GM12878 (cell line): ENCODE data around the gene CFAP92. TPM values are rescaled to one million over a fixed set of nuclear protein-coding genes. Genes with fewer than 3 reads are reported as not detected.
A peak's percentile ranks its signal among the peaks of the same experiment; 100 is the strongest.

Experiments
- ATAC-seq: fragments of 200-7000 bp; cut with Tn5 transposase; 3 replicates; pipeline ENCODE4 v1.9.1; 2020; ENCODE audit warnings: mild to moderate bottlenecking, moderate library complexity
- BruUV-seq: library from RNA; stranded (reverse); fragments of 400-500 nt; replicated peaks from 2 replicates; lab custom pipeline; 2021; lab: Mats Ljungman, UMichigan
- CTCF ChIA-PET: fragments of 300-600 bp; sonication (Branson Sonifier 250); formaldehyde crosslinking; extraction: SDS; loops from one replicate; lab custom pipeline; 2021; ENCODE audit warnings: inconsistent platforms; lab: Yijun Ruan, JAX
- POLR2A ChIA-PET: fragments of 350-600 bp; formaldehyde crosslinking; extraction: SDS; loops from one replicate; lab custom pipeline; 2021; ENCODE audit warnings: inconsistent platforms; lab: Charles Lee
- RAD21 ChIA-PET: fragments of 300-600 bp; sonication (Branson Sonifier 250); formaldehyde crosslinking; loops from one replicate; lab custom pipeline; 2023; ENCODE audit warnings: antibody characterized with exemption; ENCODE audit not compliant: unreplicated experiment; lab: Charles Lee
- SMC1A ChIA-PET: fragments of 300-600 bp; sonication (Branson Sonifier 250); formaldehyde crosslinking; loops from one replicate; lab custom pipeline; 2023; ENCODE audit not compliant: unreplicated experiment, uncharacterized antibody; lab: Charles Lee
- DNase-seq: peaks from one replicate; pipeline ENCODE4 v3.0.0-alpha.2; 2011; ENCODE audit warnings: low read depth, low spot score
- FAIRE-seq: peaks from 3 replicates; lab custom pipeline; 2011; peaks lifted over from hg19 to GRCh38; lab: Jason Lieb, UNC
- H2AFZ ChIP-seq: 2 replicates; pipeline ENCODE4 v1.6.0; 2011; ENCODE audit warnings: low read depth, low read length, control low read depth; ENCODE audit not compliant: control insufficient read depth
- H3K27ac ChIP-seq: 2 replicates; pipeline ENCODE4 v1.5.1; 2011; ENCODE audit warnings: control low read depth; ENCODE audit not compliant: control insufficient read depth, insufficient read depth
- H3K27me3 ChIP-seq, 2 experiments: replicated peaks in 1 of 2; 2 replicates each; pipeline versions ENCODE4 v1.6.0 to v1.6.1; 2011; ENCODE audit warnings: low read length in 1 of 2; ENCODE audit not compliant: control insufficient read depth in 2 of 2, insufficient read depth in 2 of 2
- H3K36me3 ChIP-seq, 2 experiments: 2 replicates each; pipeline ENCODE4 v1.5.1; 2011; ENCODE audit warnings: low read length in 1 of 2; ENCODE audit not compliant: control insufficient read depth in 2 of 2, insufficient read depth in 2 of 2
- H3K4me1 ChIP-seq: 2 replicates; pipeline ENCODE4 v1.6.1; 2011; ENCODE audit warnings: mild to moderate bottlenecking, low read length, moderate library complexity, mixed read lengths; ENCODE audit not compliant: control insufficient read depth, insufficient read depth
- H3K4me2 ChIP-seq: 2 replicates; pipeline ENCODE4 v1.6.0; 2011; ENCODE audit warnings: control low read depth; ENCODE audit not compliant: control insufficient read depth, insufficient read depth
- H3K4me3 ChIP-seq: fragments of 200-600 bp; sonication (generic); 2 replicates; pipeline ENCODE4 v1.5.1; 2016
- H3K79me2 ChIP-seq: 2 replicates; pipeline ENCODE4 v1.6.0; 2011; ENCODE audit warnings: low read length; ENCODE audit not compliant: control insufficient read depth, insufficient read depth
- H3K9ac ChIP-seq: 2 replicates; pipeline ENCODE4 v1.8.0; 2011; ENCODE audit warnings: low read length, control low read depth, mixed read lengths; ENCODE audit not compliant: control insufficient read depth, insufficient read depth
- H3K9me3 ChIP-seq: replicated peaks from 3 replicates; pipeline ENCODE4 v1.5.1; 2011; ENCODE audit warnings: mild to moderate bottlenecking, low read length; ENCODE audit not compliant: control insufficient read depth, insufficient read depth
- H4K20me1 ChIP-seq: 2 replicates; pipeline ENCODE4 v1.6.0; 2011; ENCODE audit not compliant: control insufficient read depth, insufficient read depth
- ATF2 ChIP-seq: IDR thresholded peaks from 2 replicates; pipeline ENCODE4 v1.6.1; 2012; ENCODE audit warnings: low read length, inconsistent platforms
- BHLHE40 ChIP-seq, 2 experiments: fragments of 450-650 bp in 1 of 2; IDR thresholded peaks; 2 replicates each; pipeline ENCODE4 v1.6.1; 2011 to 2017; ENCODE audit warnings: low read depth in 2 of 2, borderline replicate concordance in 1 of 2, improper control_type of control experiment in 1 of 2, low read length in 1 of 2, mild to moderate bottlenecking in 1 of 2
- CTCF ChIP-seq, 3 experiments: IDR thresholded peaks in 2 of 3; conservative IDR thresholded peaks in 1 of 3; 2 replicates each; pipeline ENCODE4 v1.5.1; 2011; ENCODE audit warnings: low read depth in 3 of 3, low read length in 3 of 3, mild to moderate bottlenecking in 3 of 3, control low read depth in 2 of 3, moderate library complexity in 2 of 3, inconsistent platforms in 1 of 3, mixed read lengths in 1 of 3; ENCODE audit not compliant: control insufficient read depth in 2 of 3, insufficient read depth in 1 of 3; ENCODE audit errors: extremely low read depth in 1 of 3
- HDAC2 ChIP-seq: fragments of 200-600 bp; sonication (generic); IDR thresholded peaks from 2 replicates; pipeline ENCODE4 v1.6.1; 2017
- RUNX3 ChIP-seq: IDR thresholded peaks from 2 replicates; pipeline ENCODE4 v1.6.1; 2012; ENCODE audit warnings: low read length, inconsistent platforms
- SPI1 ChIP-seq: IDR thresholded peaks from 2 replicates; pipeline ENCODE4 v1.6.1; 2011; ENCODE audit warnings: low read depth, mild to moderate bottlenecking, low read length, moderate library complexity, borderline replicate concordance; ENCODE audit not compliant: insufficient read depth
- TCF12 ChIP-seq: IDR thresholded peaks from 2 replicates; pipeline ENCODE4 v1.6.1; 2011; ENCODE audit warnings: low read depth, mild to moderate bottlenecking, low read length
- WGBS: methylation state at CpG from one replicate; pipeline ENCODE4 v1.1.6; 2016; ENCODE audit warnings: low lambda C conversion rate; ENCODE audit not compliant: insufficient replicate concordance, insufficient coverage; ENCODE audit errors: missing lambda C conversion rate; 5-methylcytosine and 5-hydroxymethylcytosine counted together
- in situ Hi-C: fragments of 300-500 bp; cut with MboI; formaldehyde crosslinking; loops from 9 replicates; pipeline ENCODE4 v1.14.3; 2018; ENCODE audit warnings: mixed read lengths
- intact Hi-C: fragments of 100-400 bp; cut with micrococcal nuclease; formaldehyde crosslinking; loops from one replicate; pipeline ENCODE4 v1.14.2; 2022; ENCODE audit not compliant: unreplicated experiment
- polyA plus RNA-seq, 11 experiments: library from polyadenylated mRNA; depleted of rRNA in 4 of 11; unstranded in 6 of 11; stranded (reverse) in 5 of 11; fragments of >200 nt; fragmentation: Nextera tagmentation in 4 of 11; fragmentation: Illumina TruSeq in 1 of 11; extraction: Ambion mirVana in 4 of 11; extraction: Trizol in 1 of 11; gene quantifications; 1 replicate in 1 of 11; 2 replicates in 10 of 11; pipeline versions ENCODE4 v1.2.1 to v1.2.3, GENCODE V29; 2011 to 2016; ENCODE audit warnings: inconsistent platforms in 2 of 11, missing spikeins in 2 of 11, low read depth in 1 of 11
- total RNA-seq, 4 experiments: library from RNA; depleted of rRNA in 3 of 4; stranded (reverse); fragments of >200 nt in 3 of 4; fragmentation: Illumina TruSeq in 1 of 4; extraction: Trizol in 1 of 4; gene quantifications; 2 replicates each; pipeline versions ENCODE4 v1.2.1 to v1.2.3, GENCODE V29; 2013 to 2021

The CFAP92 gene
- total and polyA plus RNA-seq, 10 of the 15 experiments (the other 5 are each of a cell fraction or from before 2014, with no cell fraction given) = 0.05 to 0.52 (median 0.14) TPM; not detected in 7

- TF ChIP-seq SPI1 (0 out of 2 replicates have a peak, but pooled peaks have one; percentile 23), ATF2 (0 out of 2 replicates have a peak, but pooled peaks have one; percentile 21), RUNX3 (peak; percentile 51)
Measured at GRCh38 chr3:129016720-129017483, 23.0 kb upstream of the CFAP92 start (continued).

GRCh38 chr3:129016356-129016719, 22.5 kb upstream of the CFAP92 start:
- Histone ChIP-seq H3K4me1 (peaks cover 19% of the 10 kb centered on the region), H3K9ac (no peak overlapping the region), H3K9me3 (no peaks in the 10 kb centered on the region), H3K36me3 (no peaks in the 10 kb centered on the region), H2AFZ (peak overlapping the region; percentile 24; the same call in 1 of the 2 replicates), H3K27ac (no peak overlapping the region), H3K79me2 (no peaks in the 10 kb centered on the region), H3K4me2 (no peak overlapping the region), H3K27me3 (no peaks in the 10 kb centered on the region), H4K20me1 (no peaks in the 10 kb centered on the region), H3K4me3 (no peak overlapping the region)
- ChIA-PET SMC1A (interaction anchor here (1.4 to 2.8 kb wide), 6 partner anchors 10 to 229 kb away, joined by 4 to 22 read pairs (median 8); no protein-coding TSS in a partner anchor), RAD21 (interaction anchor here (1.0 to 2.4 kb wide), 7 partner anchors 10 to 230 kb away, joined by 3 to 26 read pairs (median 7); partner anchors contain the start of genes CFAP92 and RAB43), POLR2A (interaction anchor here (1.5 to 1.7 kb wide), 2 partner anchors 11 to 105 kb away, joined by 3 to 10 read pairs; partner anchors contain the start of gene RAB43), CTCF (interaction anchor here (0.6 to 4.0 kb wide), 14 partner anchors 10 to 280 kb away, joined by 3 to 39 read pairs (median 8); partner anchors contain the start of genes CFAP92 and COPG1)
- in situ Hi-C loops (no loop called here), intact Hi-C loops (no loop called here)
- no TSS peak for BruUV-seq
- peak in 1 of 3 experiments; percentile 12; a peak in 1 of 6 replicates for TF ChIP-seq CTCF (IDR thresholded peaks at IDR 0.05 in 2 of 3, conservative IDR thresholded peaks at IDR 0.05 in 1 of 3; ENCODE audit: control insufficient read depth in 2 of 3, extremely low read depth in 1 of 3, insufficient read depth in 1 of 3, low read depth in 3 of 3, low read length in 3 of 3)
- TF ChIP-seq BHLHE40 (IDR thresholded peaks at IDR 0.05; ENCODE audit: borderline replicate concordance in 1 of 2, low read depth in 2 of 2, low read length in 1 of 2) = peak in 1 of 2 experiments; percentile 43; a peak in 1 of 4 replicates
- TF ChIP-seq HDAC2 = no peak
- 0 out of 2 replicates have a peak, but pooled peaks have one; percentile 18 for TF ChIP-seq TCF12
- no peak for FAIRE-seq
- 8% methylated on average over 6 of the region's 6 CpGs for WGBS
- peak; percentile 77 for ATAC-seq
- DNase-seq = no peak
